HCT116 (cell line): ENCODE results near the gene TMPRSS7.

Experiments
- CTCF ChIP-seq, 3 experiments: fragments of 200-600 bp in 1 of 3; sonication (generic) in 1 of 3; IDR thresholded peaks in 2 of 3; conservative IDR thresholded peaks in 1 of 3; 2 replicates each; pipeline ENCODE4 v1.5.1; 2012 to 2017; ENCODE audit warnings: low read depth in 2 of 3, low read length in 2 of 3, antibody characterized with exemption in 1 of 3, borderline replicate concordance in 1 of 3, control low read depth in 1 of 3, mild to moderate bottlenecking in 1 of 3, mixed read lengths in 1 of 3, mixed run types in 1 of 3, moderate library complexity in 1 of 3; ENCODE audit not compliant: insufficient read depth in 1 of 3
- ELF1 ChIP-seq: IDR thresholded peaks from 2 replicates; pipeline ENCODE4 v1.6.1; 2012; ENCODE audit warnings: low read depth, borderline replicate concordance
- MAX ChIP-seq: IDR thresholded peaks from 2 replicates; pipeline ENCODE4 v1.6.1; 2012
- POLR2A ChIP-seq: IDR thresholded peaks from 2 replicates; pipeline ENCODE4 v1.7.0; 2011; ENCODE audit warnings: borderline replicate concordance; ENCODE audit not compliant: insufficient read depth, insufficient read length; ENCODE audit errors: extremely low read depth
- POLR2AphosphoS5 ChIP-seq: IDR thresholded peaks from 2 replicates; pipeline ENCODE4 v1.6.1; 2011; ENCODE audit warnings: mild to moderate bottlenecking, low read depth, low read length, moderate library complexity
- REST ChIP-seq: IDR thresholded peaks from 2 replicates; pipeline ENCODE4 v1.6.1; 2012; ENCODE audit warnings: low read depth
- SP1 ChIP-seq: IDR thresholded peaks from 2 replicates; pipeline ENCODE4 v1.6.1; 2012; ENCODE audit warnings: low read depth

GRCh38 chr3:112123548-112123947 lies 89.0 kb downstream of the TMPRSS7 start:
- no peak for TF ChIP-seq CTCF (IDR thresholded peaks at IDR 0.05 in 2 of 3, conservative IDR thresholded peaks at IDR 0.05 in 1 of 3; ENCODE audit: borderline replicate concordance in 1 of 3, insufficient read depth in 1 of 3, low read depth in 2 of 3, low read length in 2 of 3)
- TF ChIP-seq POLR2AphosphoS5, result no peak
- TF ChIP-seq MAX, result no peak
- TF ChIP-seq POLR2A, result no peak
- no peak for TF ChIP-seq ELF1
- no peak for TF ChIP-seq REST
- TF ChIP-seq SP1, result no peak
